SU-DHL-6 (cell line): ENCODE measurements around the gene AP2A2.

Experiments used
- H2AFZ ChIP-seq: fragments of 200-600 bp; sonication (generic); 2 replicates; pipeline ENCODE4 v1.6.1; 2014; ENCODE audit warnings: low read depth, mild to moderate bottlenecking, moderate library complexity, mixed read lengths, antibody characterized with exemption, low read length; ENCODE audit not compliant: severe bottlenecking
- H3F3A ChIP-seq: fragments of 200-600 bp; shearing (Covaris generic); 2 replicates; pipeline ENCODE4 v1.6.0; 2016; ENCODE audit warnings: antibody characterized with exemption, mild to moderate bottlenecking; ENCODE audit not compliant: insufficient read depth
- H3K27ac ChIP-seq: fragments of 200-600 bp; sonication (generic); 2 replicates; pipeline ENCODE4 v1.5.1; 2016; ENCODE audit warnings: low read depth, mild to moderate bottlenecking, low read length, moderate library complexity, mixed read lengths
- H3K27me3 ChIP-seq: fragments of 200-600 bp; sonication (generic), shearing (Covaris generic); 2 replicates; pipeline ENCODE4 v1.6.0; 2014; ENCODE audit warnings: mild to moderate bottlenecking, low read length
- H3K36me3 ChIP-seq: fragments of 200-600 bp; sonication (generic); 2 replicates; pipeline ENCODE4 v1.6.1; 2014; ENCODE audit warnings: mild to moderate bottlenecking, low read length, mixed read lengths
- H3K4me2 ChIP-seq: fragments of 300-600, 200-600 bp; shearing (Covaris generic), sonication (generic); 2 replicates; pipeline ENCODE4 v1.6.0; 2014; ENCODE audit warnings: low read length, low read depth, mild to moderate bottlenecking; ENCODE audit not compliant: poor library complexity, severe bottlenecking
- H3K4me3 ChIP-seq: fragments of 200-600 bp; sonication (generic); 2 replicates; pipeline ENCODE4 v1.5.1; 2014; ENCODE audit warnings: antibody characterized with exemption, low read length, mild to moderate bottlenecking, mixed read lengths; ENCODE audit not compliant: insufficient read depth, poor library complexity, severe bottlenecking
- H3K79me2 ChIP-seq: fragments of 200-600 bp; sonication (generic); 2 replicates; pipeline ENCODE4 v1.6.1; 2014; ENCODE audit warnings: mild to moderate bottlenecking, low read length, moderate library complexity; ENCODE audit not compliant: insufficient read depth
- H3K9ac ChIP-seq: fragments of 200-600 bp; sonication (generic); 2 replicates; pipeline ENCODE4 v1.7.0; 2014; ENCODE audit warnings: mild to moderate bottlenecking, low read length
- H3K9me2 ChIP-seq: fragments of 200-600 bp; sonication (generic); replicated peaks from 2 replicates; pipeline ENCODE4 v1.6.1; 2014; ENCODE audit warnings: low read length; ENCODE audit not compliant: insufficient read depth
- H3K9me3 ChIP-seq: fragments of 200-600 bp; sonication (generic); 2 replicates; pipeline ENCODE4 v1.6.1; 2014; ENCODE audit warnings: low read length, mixed read lengths; ENCODE audit not compliant: insufficient read depth
- H4K20me1 ChIP-seq: fragments of 200-600 bp; sonication (generic); 2 replicates; pipeline ENCODE4 v1.6.1; 2014; ENCODE audit warnings: low read depth, mild to moderate bottlenecking, antibody characterized with exemption, low read length, moderate library complexity, mixed read lengths
- CTCF ChIP-seq: fragments of 200-600 bp; sonication (generic); IDR thresholded peaks from one replicate; pipeline ENCODE4 v1.5.1; 2017; ENCODE audit warnings: antibody characterized with exemption, mild to moderate bottlenecking, low read length, moderate library complexity; ENCODE audit not compliant: insufficient read depth, poor library complexity, severe bottlenecking
- EZH2phosphoT487 ChIP-seq: fragments of 200-600 bp; sonication (generic), shearing (Covaris generic); conservative IDR thresholded peaks from 2 replicates; pipeline ENCODE4 v1.6.1; 2018; ENCODE audit warnings: mild to moderate bottlenecking, antibody characterized with exemption, low read length, moderate library complexity, mixed read lengths

The AP2A2 gene

DNA sequence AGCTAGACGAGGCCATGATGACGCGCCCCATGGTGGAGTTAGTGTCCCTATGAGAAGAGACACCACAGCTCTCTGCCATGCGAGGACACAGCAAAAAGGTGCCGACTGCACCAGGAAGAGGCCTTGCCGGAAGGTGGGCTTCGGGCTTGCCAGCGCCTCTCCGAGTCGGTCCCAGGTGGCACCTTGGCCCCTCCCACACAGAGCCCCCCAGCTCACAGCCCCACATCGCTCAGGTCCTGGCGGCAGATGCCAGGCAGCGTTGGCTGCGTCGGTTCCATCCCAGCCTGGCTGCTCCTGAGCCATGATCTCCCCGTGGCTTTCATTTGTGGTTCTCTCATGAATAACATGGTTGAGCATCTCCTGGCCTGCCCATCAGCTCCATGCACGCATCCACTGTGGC is 39.1 kb upstream of the AP2A2 start:
- H2AFZ ChIP-seq: no peak overlapping the region
- TF ChIP-seq CTCF (no peak), EZH2phosphoT487 (no peak)

GRCh38 chr11:887589-887988 is 38.1 kb upstream of the AP2A2 start:
- H3K36me3 ChIP-seq: no peaks in the 10 kb centered on the region
- H4K20me1 ChIP-seq: no peaks in the 10 kb centered on the region

More for the DNA sequence above, 39.1 kb upstream of the AP2A2 start:
- Histone ChIP-seq H3K27me3 (no peaks in the 10 kb centered on the region), H3F3A (no peaks in the 10 kb centered on the region), H3K9me2 (no peaks in the 10 kb centered on the region), H3K9ac (no peak overlapping the region), H3K79me2 (no peaks in the 10 kb centered on the region), H3K4me3 (no peak overlapping the region), H3K9me3 (no peaks in the 10 kb centered on the region), H3K36me3 (no peaks in the 10 kb centered on the region), H3K27ac (no peak overlapping the region), H3K4me2 (no peak overlapping the region), H4K20me1 (no peaks in the 10 kb centered on the region)

DNA sequence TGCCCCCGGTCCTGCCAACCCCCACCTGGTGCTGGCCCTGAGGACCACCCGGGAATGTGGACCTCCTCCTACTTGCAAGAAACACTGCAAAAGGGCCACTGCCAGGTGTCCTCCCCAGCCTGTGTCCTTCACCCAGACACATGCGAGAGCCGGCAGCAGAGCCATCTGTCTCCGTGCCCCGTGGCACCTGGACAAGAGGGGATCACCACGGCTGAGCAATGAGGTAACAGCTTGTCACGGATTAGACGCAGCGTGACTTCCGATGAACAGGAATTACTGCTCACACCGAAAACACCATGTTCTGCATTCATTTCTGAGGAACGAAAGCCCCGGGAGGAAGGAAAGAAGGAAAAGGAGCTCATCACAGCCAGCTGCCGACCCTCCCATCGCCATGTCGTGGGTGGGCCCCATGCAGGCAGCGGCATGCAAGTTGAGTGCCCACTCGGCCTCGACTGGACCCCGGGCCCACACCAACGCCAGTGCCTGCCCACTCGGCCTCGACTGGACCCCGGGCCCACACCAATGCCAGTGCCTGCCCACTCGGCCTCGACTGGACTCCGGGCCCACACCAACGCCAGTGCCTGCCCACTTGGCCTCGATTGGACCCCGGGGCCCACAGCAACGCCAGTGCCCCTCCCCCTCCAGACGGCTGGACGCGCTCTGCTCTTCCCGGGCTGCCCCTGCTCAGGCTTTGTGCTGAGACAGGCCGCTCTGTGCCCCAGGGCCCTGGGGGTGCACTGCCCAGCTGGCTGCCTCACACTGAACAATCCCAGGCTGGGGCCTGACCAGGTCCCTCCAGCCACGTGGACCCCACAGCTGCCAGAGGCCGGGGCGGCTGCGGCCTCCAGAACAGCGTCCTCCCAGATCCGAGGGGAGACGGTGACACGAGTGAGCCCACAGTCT is 37.1 kb upstream of the AP2A2 start:
- no peak overlapping the region for H3K27ac ChIP-seq
- H3K9ac ChIP-seq: no peak overlapping the region
- H3K4me2 ChIP-seq: no peak overlapping the region
- no peaks in the 10 kb centered on the region for H3K27me3 ChIP-seq
- TF ChIP-seq EZH2phosphoT487: no peak
- no peak for TF ChIP-seq CTCF
- no peaks in the 10 kb centered on the region for H3K9me2 ChIP-seq
- H3K4me3 ChIP-seq: no peak overlapping the region
- no peaks in the 10 kb centered on the region for H3K79me2 ChIP-seq
- H4K20me1 ChIP-seq: no peaks in the 10 kb centered on the region
- H3F3A ChIP-seq: no peaks in the 10 kb centered on the region
- no peak overlapping the region for H2AFZ ChIP-seq
- H3K36me3 ChIP-seq: no peaks in the 10 kb centered on the region
- no peaks in the 10 kb centered on the region for H3K9me3 ChIP-seq

More at GRCh38 chr11:887589-887988, 38.1 kb upstream of the AP2A2 start:
- H3K4me2 ChIP-seq: no peak overlapping the region
- H3K4me3 ChIP-seq: no peak overlapping the region
- TF ChIP-seq EZH2phosphoT487 (no peak), CTCF (no peak)
- H3K27me3 ChIP-seq: no peaks in the 10 kb centered on the region
- no peak overlapping the region for H3K9ac ChIP-seq
- H3K9me3 ChIP-seq: no peaks in the 10 kb centered on the region
- H3F3A ChIP-seq: no peaks in the 10 kb centered on the region
- H3K9me2 ChIP-seq: no peaks in the 10 kb centered on the region
- H3K79me2 ChIP-seq: no peaks in the 10 kb centered on the region
- no peak overlapping the region for H2AFZ ChIP-seq
- no peak overlapping the region for H3K27ac ChIP-seq
